ENCODE data around the gene C10orf62. TPM values are rescaled to one million over a fixed set of nuclear protein-coding genes. Genes with fewer than 3 reads are reported as not detected.
A peak's percentile ranks its signal among the peaks of the same experiment; 100 is the strongest.

The C10orf62 gene
- total and polyA plus RNA-seq, 9 of the 15 experiments (the other 6 are each of a cell fraction or from before 2014, with no cell fraction given): not detected

DNA sequence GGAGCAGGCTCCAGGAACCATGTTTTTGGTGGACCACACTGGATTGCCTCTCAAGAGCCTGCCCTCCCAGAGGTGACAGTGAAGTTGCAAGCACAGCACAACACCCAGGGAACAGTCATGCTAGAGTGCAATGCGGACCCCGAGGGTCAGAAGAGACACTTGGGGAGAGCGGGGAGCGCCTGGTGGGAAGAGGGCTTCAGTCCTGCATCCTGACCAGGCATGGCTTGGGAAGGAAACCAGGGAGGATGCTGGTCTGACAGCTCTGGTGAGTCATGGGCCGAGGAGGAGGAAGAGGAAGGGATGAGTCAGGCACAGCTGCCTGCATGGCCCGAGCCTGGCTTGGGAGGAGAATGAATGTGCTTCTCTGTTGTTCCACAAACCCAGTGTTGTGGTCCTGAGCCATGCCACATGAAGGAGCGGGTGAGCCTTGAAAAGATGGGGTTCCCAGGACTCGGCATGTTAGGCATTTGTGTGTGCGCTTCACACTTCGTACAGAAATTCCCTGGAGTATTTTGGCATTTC is 46.4 kb upstream of the C10orf62 start (continued):
- TF ChIP-seq ETV5 (CRISPR knock-in tag; IDR thresholded peaks at IDR 0.05; ENCODE audit: low read depth) (no peak), HDGF (IDR thresholded peaks at IDR 0.05) (no peak), ZNF232 (CRISPR knock-in tag; IDR thresholded peaks at IDR 0.05) (no peak), DEAF1 (CRISPR knock-in tag; IDR thresholded peaks at IDR 0.05) (no peak), ATF3 (IDR thresholded peaks at IDR 0.05) (peak; percentile 93), ATF3 (CRISPR knock-in tag; conservative IDR thresholded peaks at IDR 0.05) (no peak), SMARCC2 (IDR thresholded peaks at IDR 0.05; ENCODE audit: low read depth) (peak; percentile 52; the same call in 1 of the 2 replicates), DMBX1 (CRISPR knock-in tag; IDR thresholded peaks at IDR 0.05; ENCODE audit: borderline replicate concordance) (peak; percentile 49; the same call in 1 of the 2 replicates), ZFPM2 (CRISPR knock-in tag; IDR thresholded peaks at IDR 0.05) (no peak), ARID2 (IDR thresholded peaks at IDR 0.05) (no peak), HDAC6 (IDR thresholded peaks at IDR 0.05; ENCODE audit: low read depth, low read length) (no peak), CCNT2 (IDR thresholded peaks at IDR 0.05; ENCODE audit: borderline replicate concordance, extremely low read depth, insufficient read length, low read depth, low read length) (no peak), FOXK2 (conservative IDR thresholded peaks at IDR 0.05 in 1 of 2, IDR thresholded peaks at IDR 0.05 in 1 of 2; ENCODE audit: low read depth in 2 of 2) (no peak), GABPB1 (CRISPR knock-in tag; IDR thresholded peaks at IDR 0.05) (no peak), SIN3A (IDR thresholded peaks at IDR 0.05; ENCODE audit: borderline replicate concordance in 2 of 2, control insufficient read depth in 1 of 2, low read depth in 2 of 2, low read length in 2 of 2) (no peak), CREM (IDR thresholded peaks at IDR 0.05; ENCODE audit: low read depth) (peak; percentile 15; the same call in 1 of the 2 replicates), HNRNPL (IDR thresholded peaks at IDR 0.05; ENCODE audit: low read depth, low read length) (no peak), ATF7 (IDR thresholded peaks at IDR 0.05) (no peak), JUND (IDR thresholded peaks at IDR 0.05; ENCODE audit: borderline replicate concordance, low read depth, low read length) (peak; percentile 95), JUND (tag; IDR thresholded peaks at IDR 0.05; ENCODE audit: borderline replicate concordance, low read depth, low read length) (peak; percentile 96), ZNF586 (CRISPR knock-in tag; conservative IDR thresholded peaks at IDR 0.05) (no peak), HOXB6 (CRISPR knock-in tag; IDR thresholded peaks at IDR 0.05; ENCODE audit: borderline replicate concordance) (no peak), CHD4 (IDR thresholded peaks at IDR 0.05; ENCODE audit: insufficient read depth, insufficient replicate concordance, low read depth, low read length, poor library complexity, severe bottlenecking) (no peak), ZEB2 (IDR thresholded peaks at IDR 0.05) (no peak), KLF13 (tag; IDR thresholded peaks at IDR 0.05; ENCODE audit: borderline replicate concordance, low read depth) (no peak)
- TF ChIP-seq, protein P1, sequence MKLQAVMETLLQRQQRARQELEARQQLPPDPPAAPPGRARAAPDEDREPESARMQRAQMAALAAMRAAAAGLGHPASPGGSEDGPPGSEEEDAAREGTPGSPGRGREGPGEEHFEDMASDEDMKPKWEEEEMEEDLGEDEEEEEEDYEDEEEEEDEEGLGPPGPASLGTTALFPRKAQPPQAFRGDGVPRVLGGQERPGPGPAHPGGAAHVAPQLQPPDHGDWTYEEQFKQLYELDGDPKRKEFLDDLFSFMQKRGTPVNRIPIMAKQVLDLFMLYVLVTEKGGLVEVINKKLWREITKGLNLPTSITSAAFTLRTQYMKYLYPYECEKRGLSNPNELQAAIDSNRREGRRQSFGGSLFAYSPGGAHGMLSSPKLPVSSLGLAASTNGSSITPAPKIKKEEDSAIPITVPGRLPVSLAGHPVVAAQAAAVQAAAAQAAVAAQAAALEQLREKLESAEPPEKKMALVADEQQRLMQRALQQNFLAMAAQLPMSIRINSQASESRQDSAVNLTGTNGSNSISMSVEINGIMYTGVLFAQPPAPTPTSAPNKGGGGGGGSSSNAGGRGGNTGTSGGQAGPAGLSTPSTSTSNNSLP (IDR thresholded peaks at IDR 0.05; ENCODE audit: borderline replicate concordance, low read depth, low read length): no peak

Measured in K562 (cell line).